ENCODE measurements around the gene MIPEP.
"Not testable (repeated sequence)": the region's sequence is repeated elsewhere in the genome, so short reads cannot be mapped to it uniquely, and the experiment has no call there.

The MIPEP gene

GRCh38 chr13:23776698-23777574, 112.3 kb downstream of the MIPEP start:
- no peak for DNase-seq (ENCODE audit: low read depth)

GRCh38 chr13:23772717-23773116, 116.5 kb downstream of the MIPEP start:
- no peak for DNase-seq (ENCODE audit: low read depth)

GRCh38 chr13:23771956-23772355, 117.2 kb downstream of the MIPEP start:
- DNase-seq (ENCODE audit: low read depth): no peak

GRCh38 chr13:23771552-23771951, 117.6 kb downstream of the MIPEP start:
- no peak for DNase-seq (ENCODE audit: low read depth)

- DNase-seq (ENCODE audit: low read depth): no peak
These were observed 118.2 kb downstream of the MIPEP start for GRCh38 chr13:23770973-23771372.

- no peak for DNase-seq (ENCODE audit: low read depth)
These were observed 118.8 kb downstream of the MIPEP start for GRCh38 chr13:23770428-23770827.

- DNase-seq (ENCODE audit: low read depth): no peak
These were observed 119.8 kb downstream of the MIPEP start for GRCh38 chr13:23769401-23769800.

- no peak for DNase-seq (ENCODE audit: low read depth)
These were observed 121.4 kb downstream of the MIPEP start for GRCh38 chr13:23767838-23768237.

- DNase-seq (ENCODE audit: low read depth): no peak
These were observed 122.3 kb downstream of the MIPEP start for GRCh38 chr13:23766939-23767338.

GRCh38 chr13:23766283-23766682, 122.9 kb downstream of the MIPEP start:
- no peak for DNase-seq (ENCODE audit: low read depth)

GRCh38 chr13:23765531-23765930, 123.7 kb downstream of the MIPEP start:
- no peak for DNase-seq (ENCODE audit: low read depth)

GRCh38 chr13:23763318-23763717, 125.9 kb downstream of the MIPEP start:
- no peak for DNase-seq (ENCODE audit: low read depth)

GRCh38 chr13:23761760-23762159, 127.4 kb downstream of the MIPEP start:
- not testable (repeated sequence) for DNase-seq (ENCODE audit: low read depth)

- no peak for DNase-seq (ENCODE audit: low read depth)
These were observed 129.2 kb downstream of the MIPEP start for GRCh38 chr13:23760000-23760399.

- DNase-seq (ENCODE audit: low read depth): no peak
These were observed 130.2 kb downstream of the MIPEP start for GRCh38 chr13:23758798-23759527.

GRCh38 chr13:23754997-23755396, 134.2 kb downstream of the MIPEP start:
- no peak for DNase-seq (ENCODE audit: low read depth)

- peak; percentile 9 for DNase-seq (ENCODE audit: low read depth)
These were observed 134.7 kb downstream of the MIPEP start for GRCh38 chr13:23754506-23754905.

- no peak for DNase-seq (ENCODE audit: low read depth)
These were observed 135.7 kb downstream of the MIPEP start for GRCh38 chr13:23753458-23753857.

GRCh38 chr13:23752111-23753001, 136.8 kb downstream of the MIPEP start:
- no peak for DNase-seq (ENCODE audit: low read depth)

- no peak for DNase-seq (ENCODE audit: low read depth)
These were observed 138.0 kb downstream of the MIPEP start for GRCh38 chr13:23751195-23751594.

GRCh38 chr13:23750383-23751121, 138.6 kb downstream of the MIPEP start:
- no peak for DNase-seq (ENCODE audit: low read depth)

Data from stimulated activated CD4-positive, alpha-beta T cell treated with anti-CD3 and anti-CD28 coated beads, Interleukin-2, amount 100 ng/mL, for 4 hours (primary cell).